ENCODE results near the gene ZNF830.
"Not testable (repeated sequence)": the region's sequence is repeated elsewhere in the genome, so short reads cannot be mapped to it uniquely, and the experiment has no call there.

DNA sequence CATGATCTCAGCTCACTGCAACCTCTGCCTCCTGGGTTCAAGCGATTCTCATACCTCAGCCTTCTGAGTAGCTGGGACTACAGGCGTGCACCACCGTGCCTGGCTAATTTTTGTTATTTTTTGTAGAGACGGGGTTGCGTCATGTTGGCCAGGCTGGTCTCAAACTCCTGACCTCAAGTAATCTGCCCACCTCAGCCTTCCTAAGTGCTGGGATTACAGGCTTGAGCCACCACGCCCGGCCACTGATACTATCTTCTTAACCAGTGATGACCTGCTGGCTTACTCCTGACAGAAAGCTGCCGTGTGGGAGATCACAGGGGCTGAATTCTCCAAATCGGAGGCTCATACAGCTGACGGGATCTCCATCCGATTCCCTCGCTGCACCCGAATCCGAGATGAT, 39.6 kb downstream of the ZNF830 start:
- not testable (repeated sequence) for TF ChIP-seq CTCF (IDR thresholded peaks at IDR 0.05; ENCODE audit: borderline replicate concordance, extremely low read depth, low read length, poor library complexity, severe bottlenecking); EZH2 (IDR thresholded peaks at IDR 0.05; ENCODE audit: borderline replicate concordance, low read depth, low read length, severe bottlenecking)
